ENCODE results near the gene PRR18.

GRCh38 chr6:166269301-166270039 is 38.7 kb downstream of the PRR18 start:
- TF ChIP-seq EZH2 (conservative IDR thresholded peaks at IDR 0.05; ENCODE audit: low read depth, low read length) (no peak), ZNF629 (CRISPR knock-in tag; conservative IDR thresholded peaks at IDR 0.05) (no peak), KMT2B (CRISPR knock-in tag; IDR thresholded peaks at IDR 0.05) (no peak), STAG1 (CRISPR knock-in tag; IDR thresholded peaks at IDR 0.05) (no peak), ARNTL (CRISPR knock-in tag; IDR thresholded peaks at IDR 0.05) (no peak), MAX (IDR thresholded peaks at IDR 0.05) (no peak), ZNF563 (CRISPR knock-in tag; IDR thresholded peaks at IDR 0.05) (no peak), FLYWCH1 (CRISPR knock-in tag; IDR thresholded peaks at IDR 0.05) (no peak), CHCHD3 (CRISPR knock-in tag; IDR thresholded peaks at IDR 0.05) (no peak), ATF2 (CRISPR knock-in tag; IDR thresholded peaks at IDR 0.05) (no peak)

All from HepG2 (cell line).